NCI-H2227 treated with DMSO at 0.1 percent for 48 hours (cell line): ENCODE measurements around the gene DNALI1.
"Not testable (repeated sequence)": the region's sequence is repeated elsewhere in the genome, so short reads cannot be mapped to it uniquely, and the experiment has no call there.

Experiments
- DNase-seq: peaks from one replicate; lab custom pipeline; 2025; lab: John Stamatoyannopoulos, UW

Gene DNALI1

DNA sequence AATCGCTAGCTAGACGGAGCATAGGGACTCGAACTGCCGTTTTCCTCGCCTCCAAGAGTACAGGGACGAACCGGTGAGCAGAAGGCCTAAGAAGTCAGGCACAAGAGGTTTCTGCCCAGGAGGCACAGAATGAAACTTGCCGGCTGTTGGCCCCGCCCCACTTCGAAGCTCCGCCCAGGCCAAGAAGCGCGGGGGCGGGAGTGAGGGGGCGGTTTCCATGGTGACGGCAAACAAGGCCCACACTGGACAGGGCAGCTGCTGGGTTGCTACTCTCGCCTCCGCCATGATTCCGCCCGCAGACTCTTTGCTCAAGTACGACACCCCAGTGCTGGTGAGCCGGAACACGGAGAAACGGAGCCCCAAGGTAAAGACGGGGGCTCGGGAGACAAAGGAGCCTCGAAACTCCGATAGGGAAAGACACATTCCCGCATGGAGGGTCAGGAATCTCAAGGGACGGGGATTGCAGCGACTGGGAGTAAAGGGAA lies at the start of gene DNALI1:
TSS of gene DNALI1 (plus strand) at position 229 of the 485 bp plus-strand sequence. CDS start at position 284, 55 bp downstream.
- DNase-seq, result peak; percentile 91

DNA sequence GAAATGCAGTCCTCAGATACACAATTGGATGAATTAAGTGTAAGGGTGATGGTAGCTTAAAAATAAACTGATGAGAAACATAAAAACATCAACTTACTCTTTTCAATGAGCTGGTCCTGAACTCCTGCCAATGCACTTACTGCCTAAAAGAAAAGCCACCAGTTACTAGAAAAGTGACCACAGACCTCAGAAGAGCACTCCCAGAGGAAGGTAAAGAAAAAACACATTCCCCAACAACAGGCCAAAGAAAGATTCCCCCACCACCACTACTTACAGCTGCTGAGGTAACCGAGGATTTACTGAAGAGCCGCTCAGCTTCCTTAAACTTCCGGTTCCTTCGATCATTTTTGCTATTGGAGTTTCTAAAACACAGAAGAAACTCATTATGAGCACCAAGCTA lies 47.6 kb upstream of the DNALI1 start:
- peak; percentile 10 for DNase-seq

DNA sequence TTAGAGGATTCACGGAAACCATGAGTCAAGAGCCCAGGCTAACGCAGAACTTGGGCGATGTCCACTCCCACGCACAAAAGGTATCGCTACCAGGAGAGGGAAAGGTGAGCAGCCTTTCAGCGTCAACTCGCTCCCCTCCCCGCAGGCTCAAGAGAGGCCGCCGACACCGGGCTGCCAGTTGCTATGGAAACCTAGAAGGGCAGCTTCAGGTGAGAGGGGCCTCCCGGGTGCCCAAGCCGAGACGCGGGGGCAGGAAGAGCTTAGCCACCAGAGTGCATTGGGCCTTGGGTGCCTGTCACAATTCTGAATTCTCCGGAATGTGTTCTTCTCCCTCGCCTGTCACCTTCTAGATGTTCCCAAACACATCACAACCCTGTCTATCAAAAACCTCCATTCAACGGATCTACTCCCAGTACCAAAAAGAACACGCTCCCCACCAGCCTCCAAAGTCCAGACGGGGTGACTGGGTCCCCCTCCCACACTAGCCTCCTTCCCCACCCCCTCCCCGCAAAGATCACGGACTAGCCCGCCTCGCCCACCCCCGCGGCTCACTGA lies 42.9 kb upstream of the DNALI1 start:
- DNase-seq, result peak; percentile 35

DNA sequence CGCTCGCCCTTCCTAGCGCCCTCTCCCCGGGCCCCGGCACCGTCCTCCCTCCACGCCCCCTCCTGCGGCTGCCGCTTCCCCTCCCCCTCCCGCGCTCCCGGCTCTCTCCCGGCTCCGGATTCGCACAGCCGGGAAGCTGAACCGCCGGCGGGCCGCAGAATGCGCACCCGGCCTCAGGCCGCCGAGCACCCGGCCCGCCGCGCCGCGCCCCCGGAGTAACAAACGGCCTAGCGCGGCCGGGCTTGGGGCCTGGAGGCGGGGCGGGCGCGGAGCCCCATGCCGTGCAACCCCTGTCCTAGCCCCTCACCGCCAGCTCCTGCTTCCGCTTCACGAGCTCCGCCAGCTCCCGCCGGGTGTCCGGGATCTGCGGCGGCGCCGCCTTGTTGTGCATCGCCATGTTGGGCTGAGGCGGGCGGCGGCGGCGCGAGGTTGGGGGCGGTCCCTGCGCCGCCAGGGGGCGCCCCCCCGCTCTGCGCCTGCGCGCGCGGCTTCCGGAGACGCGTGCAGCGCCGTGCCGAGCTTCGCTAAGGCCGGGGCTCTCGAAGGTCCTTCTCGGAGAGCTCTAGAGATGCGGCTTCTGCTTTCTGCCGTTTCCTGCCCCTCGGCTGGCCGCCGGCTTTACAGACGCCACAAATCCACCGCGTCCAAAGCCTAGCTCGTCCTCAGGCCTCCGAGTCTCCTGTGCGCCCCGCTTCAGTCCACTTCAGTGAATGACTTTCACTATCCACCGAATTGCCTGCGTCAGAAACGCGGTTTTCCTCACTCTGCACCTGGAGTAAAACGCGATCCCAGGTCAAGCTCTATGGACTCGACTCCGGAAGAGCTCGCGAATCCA lies 42.2 kb upstream of the DNALI1 start, which contains the start of gene MEAF6:
TSS of gene MEAF6 (minus strand) at position 417 of the 835 bp plus-strand sequence. CDS start at position 397, 20 bp downstream.
- DNase-seq, result peak; percentile 80

DNA sequence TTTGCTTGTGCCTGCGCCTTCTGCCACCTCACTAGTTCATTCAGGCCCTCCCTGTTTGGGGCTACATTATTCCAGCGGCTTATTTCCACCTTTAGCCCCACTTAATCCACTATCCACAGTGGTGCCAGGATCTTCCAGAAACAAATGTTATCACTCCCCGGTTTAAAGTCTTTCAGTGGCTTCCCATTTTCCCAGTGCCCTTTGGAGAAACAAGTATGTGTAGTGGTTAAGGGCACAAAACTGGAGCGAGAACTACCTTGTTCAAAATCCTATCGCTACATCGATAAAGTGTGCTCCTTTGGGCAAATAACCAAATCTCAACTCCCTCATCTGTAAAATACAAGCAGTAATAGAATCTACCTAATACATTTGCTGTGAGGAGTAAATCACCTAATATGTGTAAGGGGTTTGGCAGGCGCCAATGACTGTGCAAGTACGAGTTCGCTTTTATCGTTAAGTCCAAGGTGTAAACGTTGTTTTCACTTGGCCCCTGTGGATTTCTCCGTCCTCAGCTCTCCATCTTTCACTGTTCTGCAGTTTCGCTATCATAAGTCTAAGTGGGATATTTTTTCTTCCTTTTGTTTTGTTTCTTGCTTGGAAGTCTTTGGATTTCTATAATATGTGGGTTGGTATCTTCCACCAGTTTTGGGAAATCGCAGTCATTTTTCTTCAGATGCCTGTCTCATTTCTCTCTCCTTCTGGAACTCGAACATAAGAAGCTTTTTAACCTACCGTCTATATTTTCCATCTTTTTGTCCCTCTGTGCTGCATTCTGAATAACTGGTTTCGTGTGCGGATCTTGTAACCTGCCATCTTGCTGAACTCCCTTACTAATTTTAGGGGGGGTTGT lies 41.3 kb upstream of the DNALI1 start:
- DNase-seq, result no peak

DNA sequence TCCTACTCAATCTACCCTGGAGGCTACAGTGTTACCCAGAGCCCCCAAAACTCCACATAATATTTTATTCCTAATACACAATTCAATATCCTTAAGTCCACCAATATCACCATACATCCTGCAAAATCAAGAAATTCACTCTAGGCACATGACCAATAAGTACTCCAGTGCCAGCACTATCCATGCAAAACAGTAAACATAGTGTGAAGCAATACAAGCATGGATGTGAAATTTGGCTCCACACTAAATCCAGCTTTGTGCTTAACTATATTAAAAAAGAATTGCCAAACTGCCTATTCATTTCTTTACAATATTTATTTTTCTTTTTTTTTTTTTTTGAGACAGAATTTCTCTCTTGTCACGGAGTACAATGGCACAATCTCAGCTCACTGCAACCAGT lies 39.2 kb upstream of the DNALI1 start:
- DNase-seq, result no peak

DNA sequence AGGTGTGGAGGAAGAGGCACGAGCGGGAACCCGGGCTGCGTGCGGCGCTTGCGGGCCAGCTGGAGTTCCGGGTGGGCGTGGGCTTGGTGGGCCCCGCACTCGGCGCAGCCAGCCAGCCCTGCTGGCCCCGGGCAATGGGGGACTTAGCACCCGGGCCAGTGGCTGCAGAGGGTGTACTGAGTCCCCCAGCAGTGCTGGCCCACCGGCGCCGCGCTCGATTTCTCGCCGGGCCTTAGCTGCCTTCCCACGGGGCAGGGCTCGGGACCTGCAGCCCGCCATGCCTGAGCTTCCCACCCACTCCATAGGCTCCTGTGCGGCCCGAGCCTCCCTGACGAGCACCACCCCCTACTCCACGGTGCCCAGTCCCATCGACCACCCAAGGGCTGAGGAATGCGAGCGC lies 38.5 kb upstream of the DNALI1 start:
- not testable (repeated sequence) for DNase-seq

DNA sequence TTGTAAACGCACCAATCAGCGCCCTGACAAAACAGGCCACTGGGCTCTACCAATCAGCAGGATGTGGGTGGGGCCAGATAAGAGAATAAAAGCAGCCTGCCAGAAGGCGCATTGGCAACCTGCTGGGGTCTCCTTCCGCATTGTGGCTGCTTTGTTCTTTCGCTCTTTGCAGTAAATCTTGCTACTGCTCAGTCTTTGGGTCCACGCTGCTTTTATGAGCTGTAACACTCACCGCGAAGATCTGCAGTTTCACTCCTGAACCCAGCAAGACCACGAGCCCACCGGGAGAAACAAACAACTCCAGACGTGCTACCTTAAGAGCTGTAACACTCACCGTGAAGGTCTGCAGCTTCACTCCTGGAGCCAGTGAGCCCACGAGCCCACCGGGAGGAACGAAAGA lies 37.8 kb upstream of the DNALI1 start:
- DNase-seq, result not testable (repeated sequence)

DNA sequence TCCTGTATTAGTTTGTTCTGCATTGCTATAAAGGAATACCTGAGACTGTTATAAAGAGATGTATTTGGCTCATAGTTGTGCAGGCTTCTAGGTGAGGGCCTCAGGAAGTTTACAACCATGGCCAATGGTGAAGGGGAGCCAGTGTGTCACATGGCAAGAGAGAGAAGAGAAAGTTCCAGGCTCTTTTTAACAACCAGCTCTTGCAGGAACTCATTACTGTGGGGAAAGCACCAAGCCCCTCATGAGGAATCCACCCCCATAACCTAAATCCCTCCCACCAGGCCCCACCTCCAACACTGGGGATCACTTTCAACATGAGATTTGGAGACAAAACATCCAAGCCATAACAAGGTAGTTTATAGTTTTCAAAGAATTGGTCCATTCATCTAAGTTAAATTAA lies 37.1 kb upstream of the DNALI1 start:
- DNase-seq, result no peak

DNA sequence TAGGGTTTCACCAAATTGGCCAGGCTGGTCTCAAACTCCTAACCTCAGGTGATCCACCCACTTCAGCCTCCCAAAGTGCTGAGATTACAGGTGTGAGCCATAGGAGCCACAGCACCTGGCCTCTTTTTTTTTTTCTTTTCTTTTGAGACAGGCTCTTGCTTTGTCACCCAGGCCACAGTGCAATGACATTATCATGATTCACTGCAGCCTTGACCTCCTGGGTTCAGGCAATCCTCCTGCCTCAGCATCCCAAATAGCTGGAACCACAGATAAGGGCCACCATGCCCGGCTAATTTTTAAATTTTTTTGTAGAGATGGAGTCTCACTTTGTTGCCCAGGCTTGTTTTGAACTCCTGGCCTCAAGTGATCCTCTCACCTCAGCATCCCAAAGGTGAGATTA lies 26.9 kb upstream of the DNALI1 start:
- DNase-seq, result not testable (repeated sequence)

DNA sequence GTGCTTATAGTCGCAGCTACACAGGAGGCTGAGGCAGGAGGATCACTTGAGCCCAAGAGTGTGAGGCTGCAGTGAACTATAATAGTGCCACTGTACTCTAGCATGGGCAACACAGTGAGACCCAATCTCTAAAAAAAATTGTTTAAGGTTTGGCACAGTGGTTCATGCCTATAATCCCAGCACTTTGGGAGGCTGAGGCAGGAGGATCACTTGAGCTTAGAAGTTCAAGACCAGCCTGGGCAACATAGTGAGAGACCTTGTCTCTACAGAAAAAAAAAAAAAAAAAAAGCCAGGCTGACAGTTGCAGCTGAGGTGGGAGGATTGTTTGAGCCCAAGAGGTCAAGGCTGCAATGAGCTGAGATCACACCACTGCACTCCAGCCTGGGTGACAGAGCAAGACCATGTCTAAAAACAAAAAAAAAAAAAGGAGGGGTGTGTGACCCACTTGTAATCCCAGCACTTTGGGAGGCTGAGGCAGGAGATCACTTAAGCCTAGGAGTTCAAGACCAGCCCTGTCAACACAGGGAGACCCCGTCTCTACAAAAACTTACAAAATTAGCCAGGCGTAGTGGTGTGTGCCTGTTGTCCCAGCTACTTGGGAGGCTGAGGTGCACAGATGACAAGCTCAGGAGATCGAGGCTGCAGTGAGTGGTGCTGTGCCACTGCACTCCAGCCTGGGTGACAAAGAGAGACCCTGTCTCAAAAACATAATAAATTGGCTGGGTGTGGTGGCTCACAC lies 24.2 kb upstream of the DNALI1 start:
- DNase-seq, result not testable (repeated sequence)

DNA sequence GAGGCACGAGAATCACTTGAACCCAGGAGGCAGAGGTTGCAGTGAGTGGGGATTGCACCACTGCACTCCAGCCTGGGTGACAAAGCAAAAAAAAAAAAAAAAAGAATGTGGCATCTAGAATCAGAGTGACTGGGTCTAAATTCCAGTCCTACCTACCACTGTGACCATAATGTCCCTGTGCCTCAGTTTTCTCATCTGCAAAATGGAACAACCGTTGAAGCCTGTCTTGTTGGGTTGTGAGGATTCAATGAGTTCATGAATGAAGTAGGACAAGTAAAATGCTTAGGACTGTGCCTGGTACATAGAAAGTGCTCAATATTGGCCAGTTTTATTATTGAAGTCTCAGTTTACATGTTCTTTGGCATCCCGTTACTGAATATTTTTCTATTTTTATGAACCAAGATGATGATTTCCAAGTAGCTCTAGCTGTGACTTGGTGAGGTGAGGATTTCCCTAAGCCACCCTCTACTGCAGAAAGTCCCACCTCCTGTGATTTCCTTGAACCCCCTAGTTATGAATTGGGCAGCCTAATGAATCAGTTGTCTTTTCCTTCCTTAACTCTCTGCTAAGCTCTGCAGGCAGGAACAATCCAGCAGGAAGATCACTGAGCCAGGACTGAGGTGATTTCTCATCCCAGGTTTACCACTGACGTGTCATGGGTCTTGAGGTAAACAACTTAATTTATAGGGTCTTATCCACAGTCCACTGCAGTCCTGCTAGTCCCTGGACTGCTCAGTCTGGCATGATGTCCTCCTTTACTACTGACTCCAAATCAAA lies 23.2 kb upstream of the DNALI1 start:
- DNase-seq, result no peak

DNA sequence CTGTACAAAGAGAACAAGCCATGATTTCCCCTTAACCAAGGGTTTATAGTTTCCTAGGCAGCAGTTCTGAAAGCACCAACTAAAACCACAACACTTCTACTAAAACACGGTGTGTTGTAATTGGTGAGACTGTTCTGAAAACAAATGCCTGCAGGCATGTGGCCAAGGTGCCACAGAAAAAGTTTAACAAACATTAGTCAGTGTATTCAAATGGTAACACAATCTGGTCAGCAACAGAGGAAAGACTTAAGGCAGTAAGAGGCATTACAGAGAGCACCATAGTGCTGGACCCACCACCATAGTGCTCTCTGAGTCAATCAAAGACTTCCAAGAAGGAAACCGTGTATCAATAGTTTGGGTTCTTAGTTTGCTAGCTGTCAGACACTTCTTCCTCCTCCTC lies 19.4 kb upstream of the DNALI1 start:
- DNase-seq, result no peak

DNA sequence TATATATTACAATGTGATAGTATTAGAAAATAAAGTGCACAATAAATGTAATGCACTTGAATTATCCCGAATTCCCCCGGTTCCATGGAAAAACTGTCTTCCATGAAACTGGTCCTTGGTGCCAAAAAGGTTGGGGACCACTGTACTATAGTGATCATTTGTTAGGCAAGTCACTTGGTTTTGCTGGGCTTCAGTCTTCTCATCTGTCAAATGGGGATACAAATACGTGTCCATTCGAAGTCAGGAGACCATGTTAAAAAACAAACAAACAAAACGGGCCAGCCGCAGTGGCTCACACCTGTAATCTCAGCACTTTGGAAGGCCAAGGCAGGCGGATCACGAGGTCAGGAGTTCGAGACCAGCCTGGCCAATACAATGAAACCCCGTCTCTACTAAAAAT lies 17.6 kb upstream of the DNALI1 start:
- not testable (repeated sequence) for DNase-seq

DNA sequence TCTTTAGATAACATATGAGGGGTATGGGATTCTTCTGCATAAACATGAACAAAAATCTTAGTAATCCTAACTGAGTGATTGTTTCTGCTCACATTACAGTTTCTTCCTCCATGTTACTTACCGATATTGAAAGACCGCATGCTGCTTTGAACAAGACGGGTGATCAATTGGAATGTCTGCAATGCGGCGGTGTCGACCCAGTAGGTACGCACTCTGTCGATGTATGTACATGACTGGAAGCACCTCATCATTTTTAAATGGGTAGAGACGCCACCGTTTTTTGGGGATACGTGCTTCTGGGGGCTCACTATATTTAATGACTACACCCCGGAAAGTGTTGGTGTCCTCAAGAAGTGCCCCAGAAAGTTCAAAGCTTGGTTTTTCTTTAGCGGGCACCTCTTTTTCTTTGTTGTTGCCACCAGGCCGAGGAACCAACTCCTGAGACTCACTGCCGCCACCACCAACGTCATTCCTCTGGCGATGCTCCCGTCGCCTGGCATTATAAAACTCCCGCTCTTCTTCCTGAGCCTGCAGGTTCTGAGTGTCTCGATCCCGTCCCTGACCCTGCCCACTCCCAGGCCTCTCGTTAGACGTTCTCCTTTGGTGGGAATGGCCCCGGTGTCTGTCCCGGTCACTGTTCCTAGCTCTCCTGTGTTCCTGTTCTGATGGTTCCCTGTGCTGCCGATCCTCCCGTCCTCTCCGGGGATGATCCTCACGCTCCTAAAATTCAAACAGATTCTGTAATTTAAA lies 16.5 kb upstream of the DNALI1 start:
- DNase-seq, result no peak

DNA sequence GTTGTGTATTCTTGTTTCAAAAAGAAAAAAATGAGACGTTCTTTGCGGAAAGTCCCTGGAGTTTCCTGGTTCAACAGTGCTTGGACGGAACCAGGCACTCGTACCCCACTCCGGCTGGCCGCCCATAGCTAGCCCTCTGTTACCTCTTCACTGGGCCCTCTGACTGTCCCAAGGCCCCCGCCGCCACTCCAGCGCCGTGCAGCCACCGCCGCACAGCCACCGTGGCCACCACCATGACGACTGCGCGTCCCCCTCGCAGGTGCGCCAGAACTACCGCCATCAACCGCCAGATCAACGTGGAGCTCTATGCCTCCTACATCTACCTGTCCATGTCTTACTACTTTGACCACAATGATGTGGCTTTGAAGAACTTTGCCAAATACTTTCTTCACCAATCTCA lies 12.2 kb upstream of the DNALI1 start:
- DNase-seq, result no peak

DNA sequence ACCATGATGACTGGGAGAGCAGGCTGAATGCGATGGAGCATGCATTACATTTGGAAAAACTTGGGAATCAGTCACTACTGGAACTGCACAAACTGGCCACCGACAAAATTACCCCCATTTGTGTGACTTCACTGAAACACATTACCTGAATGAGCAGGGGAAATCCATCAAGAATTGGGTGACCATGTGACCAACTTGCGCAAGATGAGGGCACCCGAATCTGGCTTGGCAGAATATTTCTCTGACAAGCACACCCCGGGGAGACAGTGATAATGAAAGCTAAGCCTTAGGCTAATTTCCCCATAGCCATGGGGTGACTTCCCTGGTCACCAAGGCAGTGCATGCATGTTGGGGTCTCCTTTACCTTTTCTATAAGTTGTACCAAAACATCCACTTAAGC lies 11.7 kb upstream of the DNALI1 start:
- DNase-seq, result no peak

DNA sequence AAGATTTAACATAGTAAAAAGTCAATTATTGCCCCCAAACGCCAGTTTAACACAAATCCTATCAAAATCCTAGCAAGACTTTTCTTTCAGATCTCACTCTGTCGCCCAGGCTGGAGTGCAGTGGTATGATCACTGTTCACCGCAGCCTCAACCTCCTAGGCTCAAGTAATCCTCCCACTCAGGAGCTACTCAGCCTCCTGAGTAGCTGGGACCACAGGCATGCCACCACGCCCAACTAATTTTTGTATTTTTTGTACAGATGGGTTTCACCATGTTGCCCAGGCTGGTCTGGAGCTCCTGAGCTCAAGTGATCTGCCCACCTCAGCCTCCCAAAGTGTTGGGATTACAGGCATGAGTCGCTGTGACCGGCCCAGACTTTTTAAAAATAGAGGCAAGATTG lies 7.4 kb upstream of the DNALI1 start:
- DNase-seq, result no peak

DNA sequence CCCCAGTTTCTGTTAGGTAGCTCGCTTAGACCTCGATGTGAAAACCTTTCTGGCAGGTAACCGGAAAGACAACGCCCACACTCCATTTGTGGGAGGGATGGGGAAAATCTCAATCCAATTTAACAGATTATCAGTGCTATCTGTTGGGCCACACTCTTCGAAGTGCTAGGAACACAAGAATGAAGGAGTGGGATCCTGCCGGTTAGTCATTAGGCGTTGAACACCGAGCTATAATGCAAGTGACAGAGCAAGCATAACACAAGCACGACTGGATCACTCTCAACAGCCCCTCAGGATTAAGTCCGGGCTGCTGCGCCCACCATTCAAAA lies 3.2 kb upstream of the DNALI1 start:
- no peak for DNase-seq
